HG02763 (cell line): ENCODE data around the gene NKIRAS2.
A peak's percentile ranks its signal among the peaks of the same experiment; 100 is the strongest.
"Not testable (repeated sequence)": the region's sequence is repeated elsewhere in the genome, so short reads cannot be mapped to it uniquely, and the experiment has no call there.

Source experiments
- ATAC-seq: cut with Tn5 transposase; IDR thresholded peaks from one replicate; pipeline ENCODE4 v1.9.1; 2021; ENCODE audit warnings: mild to moderate bottlenecking, moderate library complexity; ENCODE audit not compliant: unreplicated experiment

The NKIRAS2 gene

GRCh38 chr17:41996855-41997164 is 23.1 kb upstream of the NKIRAS2 start:
- ATAC-seq: peak; percentile 4

DNA sequence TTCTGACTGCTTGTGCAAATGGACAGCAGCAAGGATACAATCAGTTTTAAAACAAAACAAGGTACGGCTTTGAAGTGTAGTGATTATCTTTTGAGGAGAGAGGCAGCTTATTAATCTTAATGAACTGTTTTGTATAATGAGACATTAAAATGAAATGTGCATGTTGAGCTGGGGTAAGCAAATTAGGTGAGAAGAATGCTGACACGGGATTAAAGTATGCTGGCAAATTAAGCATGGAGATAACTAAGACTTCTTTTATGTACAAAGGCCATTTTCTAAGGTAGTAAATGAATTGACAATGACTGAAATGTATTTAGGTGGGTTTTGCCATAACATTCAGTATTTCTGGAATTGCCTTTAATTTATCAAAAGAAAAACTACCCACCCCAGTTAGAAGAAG is 21.4 kb upstream of the NKIRAS2 start:
- ATAC-seq: no peak

- ATAC-seq: no peak
These were observed 19.3 kb upstream of the NKIRAS2 start for GRCh38 chr17:42000413-42001133.

- ATAC-seq: no peak
These were observed 18.2 kb upstream of the NKIRAS2 start for GRCh38 chr17:42001729-42002128.

DNA sequence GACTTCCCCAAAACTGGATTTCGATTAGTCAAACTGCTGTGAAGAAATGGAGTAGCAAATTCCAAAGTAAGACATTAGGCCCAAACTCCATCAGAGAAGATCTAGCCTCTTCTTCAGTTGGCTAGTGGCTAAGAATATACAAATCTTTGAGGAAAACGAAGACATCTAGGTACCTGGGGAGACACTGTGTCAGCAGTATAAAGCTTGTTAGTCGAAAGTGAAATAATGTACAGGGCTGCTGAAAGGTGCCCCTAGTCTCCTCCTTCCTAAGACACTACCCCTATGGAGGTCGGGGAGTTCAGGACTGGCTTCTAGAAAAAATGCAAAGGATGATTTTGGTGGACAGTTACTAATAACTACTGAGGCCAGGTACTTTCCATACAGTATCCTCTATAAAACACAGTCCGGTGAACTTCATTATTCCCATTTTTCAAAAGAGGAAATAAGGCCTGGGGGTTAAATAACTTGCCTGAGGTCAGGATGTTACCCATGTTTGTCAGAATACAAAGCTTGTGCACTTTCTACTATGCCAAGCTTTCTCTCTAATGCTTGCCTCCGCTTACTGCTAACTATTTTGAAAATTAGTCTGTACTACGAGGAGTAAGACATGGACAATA is 17.6 kb upstream of the NKIRAS2 start:
- no peak for ATAC-seq

DNA sequence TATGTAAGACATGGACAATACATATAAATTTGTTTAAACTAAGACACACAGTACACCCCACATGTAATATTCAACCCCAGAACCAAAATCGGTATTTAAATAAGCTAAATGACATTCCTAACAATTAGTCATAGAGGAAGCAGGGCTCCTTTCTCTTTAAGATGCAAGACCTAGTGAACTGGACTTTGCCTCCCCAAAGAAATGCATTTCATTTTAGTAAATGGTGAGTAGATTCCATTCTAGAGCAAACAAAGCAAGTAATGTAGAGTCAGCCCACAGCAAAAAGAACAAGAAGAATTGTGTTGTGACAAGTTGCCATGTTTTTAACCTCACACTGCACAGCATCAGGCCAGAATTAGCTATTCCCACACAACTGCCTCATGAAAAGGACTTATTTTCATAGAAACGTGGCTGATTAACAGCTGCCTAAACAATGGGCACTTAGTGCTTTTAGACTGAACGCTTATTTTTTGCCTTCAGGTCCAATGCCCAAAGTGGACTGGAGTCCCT is 17.0 kb upstream of the NKIRAS2 start:
- no peak for ATAC-seq

DNA sequence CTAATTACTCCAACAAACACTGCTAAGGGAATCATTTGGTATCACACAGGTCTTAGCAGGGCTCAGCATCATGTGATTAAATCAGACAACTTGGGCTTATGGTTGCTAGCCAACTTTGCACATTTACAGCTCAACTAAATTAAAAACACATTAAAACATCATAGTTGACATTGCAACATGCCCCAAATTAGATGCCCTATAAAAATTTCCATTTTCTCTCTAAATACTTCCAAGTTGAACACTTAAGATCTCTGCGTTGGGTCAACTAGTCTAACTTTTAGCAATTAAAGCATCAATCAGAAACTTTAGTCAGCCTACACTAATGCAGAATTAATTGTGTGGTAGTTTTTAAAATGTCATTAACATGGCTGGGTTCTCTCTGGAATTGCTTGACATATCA is 14.7 kb upstream of the NKIRAS2 start:
- ATAC-seq: no peak

DNA sequence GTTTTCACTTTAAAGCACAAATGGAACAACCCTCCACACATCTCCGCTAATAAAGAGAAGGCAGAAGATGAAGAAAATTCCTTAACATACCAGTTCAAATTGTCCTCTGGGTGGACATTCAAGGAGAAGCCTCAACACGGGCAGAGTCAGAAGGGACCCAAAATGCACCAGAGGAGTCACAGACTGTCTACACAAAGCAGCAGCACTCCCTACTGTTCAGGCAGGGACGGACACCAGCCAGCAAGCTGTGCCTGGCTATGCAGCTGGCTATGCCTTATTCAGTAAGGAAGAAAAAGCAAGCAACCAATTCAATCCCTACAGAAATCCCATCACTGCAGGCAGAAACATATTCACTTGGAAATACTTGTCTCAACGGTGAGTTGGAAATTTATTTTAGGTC is 10.7 kb upstream of the NKIRAS2 start:
- ATAC-seq: no peak

GRCh38 chr17:42010266-42010680 is 9.6 kb upstream of the NKIRAS2 start:
- not testable (repeated sequence) for ATAC-seq

DNA sequence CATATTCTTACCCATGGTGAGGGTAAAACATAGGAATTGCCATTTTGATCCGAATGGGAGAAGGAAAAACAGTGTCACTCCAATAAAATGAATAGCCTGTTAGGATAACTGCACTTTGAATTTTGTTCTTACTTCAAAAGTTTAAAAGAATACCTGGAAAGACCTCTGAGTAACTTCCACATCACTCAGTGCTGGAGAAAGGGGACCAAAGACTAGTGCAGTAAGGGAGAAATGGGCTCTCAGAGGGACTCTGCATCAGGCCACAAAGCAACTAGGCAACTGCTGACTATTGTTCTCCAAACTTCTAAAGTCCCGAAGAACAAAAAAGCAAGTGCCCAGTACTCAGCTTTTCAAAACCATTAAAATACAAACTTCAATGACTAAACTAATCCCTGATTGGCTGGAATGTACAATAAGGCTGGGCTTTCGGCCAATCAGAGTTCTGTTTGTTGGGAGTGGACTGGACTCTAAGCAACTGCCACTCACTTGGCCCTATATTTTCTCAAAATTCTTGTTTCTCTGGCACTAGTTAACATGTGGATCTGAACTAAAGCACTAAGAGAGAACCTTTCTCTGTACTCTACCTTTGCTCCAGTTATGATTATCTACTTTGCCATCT is 8.9 kb upstream of the NKIRAS2 start:
- no peak for ATAC-seq

GRCh38 chr17:42012363-42012762 is 7.5 kb upstream of the NKIRAS2 start:
- not testable (repeated sequence) for ATAC-seq

GRCh38 chr17:42013740-42014139 is 6.2 kb upstream of the NKIRAS2 start:
- ATAC-seq: not testable (repeated sequence)

GRCh38 chr17:42016411-42016831 is 3.5 kb upstream of the NKIRAS2 start:
- ATAC-seq: no peak

DNA sequence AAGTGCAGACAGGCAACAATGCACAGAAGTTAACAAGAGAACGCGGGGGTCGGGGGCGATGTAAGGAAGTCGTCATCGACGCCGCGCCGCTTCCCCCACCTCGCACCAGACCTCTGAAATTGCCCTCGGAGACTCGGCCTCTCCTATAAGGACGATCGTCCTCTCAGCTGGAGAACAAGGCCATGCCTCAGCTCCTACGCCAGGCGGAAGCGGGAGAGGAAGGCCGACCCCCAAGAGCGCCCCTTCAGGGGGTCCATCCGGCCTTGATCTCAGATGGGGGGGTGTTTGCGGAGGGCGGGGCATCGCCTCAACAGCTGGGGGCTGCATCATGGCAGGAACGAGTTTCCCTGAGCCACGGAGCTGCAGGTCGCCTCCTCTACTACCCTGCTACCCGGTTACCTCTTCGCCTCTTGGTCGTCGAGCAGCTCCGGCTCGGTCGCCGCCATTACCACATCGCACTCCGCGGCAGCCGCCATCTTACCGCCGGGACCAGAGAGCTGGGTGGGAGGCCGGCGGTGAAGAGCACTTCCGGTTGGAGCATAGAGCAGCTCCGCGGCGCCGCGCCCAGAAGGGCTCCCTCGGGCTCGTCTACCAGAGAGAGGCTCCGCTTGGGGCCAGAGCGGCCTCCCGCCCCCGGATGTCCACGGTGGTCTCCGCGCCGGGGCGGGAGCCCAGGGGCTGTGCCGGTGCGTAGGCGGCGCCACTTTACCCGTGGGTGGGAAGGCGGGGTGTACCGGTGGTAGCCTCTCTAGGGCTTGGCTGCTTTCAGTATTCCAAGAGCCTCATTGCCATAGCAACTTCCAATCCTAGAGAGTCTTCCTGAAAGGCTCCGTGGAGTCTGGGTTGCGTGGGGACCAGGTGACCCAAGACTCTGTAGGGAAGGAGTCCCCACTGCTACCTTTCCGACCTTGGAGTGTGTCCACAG is 2.7 kb upstream of the NKIRAS2 start, which contains the start of gene DNAJC7:
TSS of gene DNAJC7 (minus strand) at position 499 of the 925 bp plus-strand sequence. CDS start at position 476, 23 bp downstream.
- ATAC-seq: peak; percentile 82

DNA sequence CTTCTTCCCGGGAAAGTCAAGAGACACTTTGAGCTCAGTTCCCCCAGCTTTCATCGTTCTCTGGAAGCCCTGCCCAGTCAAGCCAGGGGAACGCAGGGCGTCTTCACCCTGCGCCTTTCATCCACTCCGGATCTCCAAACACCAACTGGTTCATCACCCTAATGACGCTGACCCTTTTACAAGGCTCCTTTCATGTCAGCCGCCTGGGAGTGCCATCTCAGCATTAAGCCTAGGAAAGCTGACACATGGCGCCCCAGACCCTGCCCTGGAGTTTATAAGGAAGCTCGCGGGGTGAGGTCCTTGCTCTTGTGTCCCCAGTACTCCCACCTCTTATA is 2.1 kb upstream of the NKIRAS2 start:
- peak; percentile 0 for ATAC-seq

- no peak for ATAC-seq
These were observed 1.6 kb upstream of the NKIRAS2 start for GRCh38 chr17:42018339-42018738.

DNA sequence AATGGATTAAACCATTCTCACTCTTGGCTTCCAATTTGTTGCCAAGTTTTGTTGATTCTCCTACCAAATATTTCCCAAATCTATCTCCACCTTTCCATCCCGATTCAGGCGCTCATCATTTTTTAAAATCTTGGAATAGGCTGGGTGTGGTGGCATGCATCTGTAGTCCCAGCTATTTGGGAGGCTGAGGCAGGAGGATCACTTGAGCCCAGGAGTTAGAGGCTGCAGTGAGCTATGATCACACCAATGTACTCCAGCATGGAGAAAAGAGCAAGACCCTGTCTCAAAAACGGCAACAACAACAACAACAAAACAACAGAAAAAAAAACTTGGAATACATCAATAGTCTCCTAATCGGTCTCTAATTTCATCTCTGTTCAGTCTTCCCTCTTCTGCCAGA is 902 bp upstream of the NKIRAS2 start:
- no peak for ATAC-seq

DNA sequence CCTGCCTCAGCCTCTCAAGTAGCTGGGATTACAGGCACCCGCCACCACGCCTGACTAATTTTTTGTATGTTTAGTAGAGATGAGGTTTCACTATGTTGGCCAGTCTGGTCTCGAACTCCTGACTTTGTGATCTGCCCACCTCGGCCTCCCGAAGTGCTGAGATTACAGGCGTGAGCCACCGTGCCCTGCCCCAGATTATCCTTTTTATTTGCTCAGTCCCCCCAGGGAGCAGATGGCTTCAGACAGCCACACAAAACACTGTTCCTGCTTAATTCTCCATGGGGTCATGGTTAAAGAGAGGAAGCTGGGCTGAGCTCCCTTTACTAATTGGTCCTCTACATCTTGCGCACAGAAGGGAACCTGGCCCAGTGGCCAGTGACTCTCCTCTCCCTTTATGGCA is 955 bp downstream of the NKIRAS2 start:
- not testable (repeated sequence) for ATAC-seq

GRCh38 chr17:42023524-42024349 is 3.8 kb downstream of the NKIRAS2 start:
- no peak for ATAC-seq

- no peak for ATAC-seq
These were observed 5.3 kb downstream of the NKIRAS2 start for GRCh38 chr17:42025191-42025579.
